Measurements from ENCODE around the gene IL10.
A peak's percentile ranks its signal among the peaks of the same experiment; 100 is the strongest.
"Not testable (repeated sequence)": the region's sequence is repeated elsewhere in the genome, so short reads cannot be mapped to it uniquely, and the experiment has no call there.

The IL10 gene

DNA sequence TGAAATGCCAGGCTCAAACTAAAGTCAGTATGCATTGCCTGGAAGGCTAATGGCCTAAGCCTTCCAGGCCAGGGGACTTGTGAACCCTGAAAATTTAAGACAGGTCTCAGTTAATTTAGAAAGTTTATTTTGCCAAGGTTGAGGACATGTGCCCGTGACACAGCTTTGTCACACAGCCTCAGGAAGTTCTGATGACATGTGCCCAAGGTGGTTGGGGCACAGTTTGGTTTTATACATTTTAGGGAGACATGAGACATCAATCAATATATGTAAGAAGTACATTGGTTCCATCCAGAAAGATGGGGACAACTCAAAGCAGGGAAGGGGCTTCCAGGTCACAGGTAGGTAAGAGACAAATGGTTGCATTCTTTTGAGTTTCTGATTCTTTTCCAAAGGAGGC is 6.5 kb downstream of the IL10 start:
- not testable (repeated sequence) for DNase-seq (ENCODE audit: low spot score)

GRCh38 chr1:206762741-206763364 is 9.4 kb downstream of the IL10 start:
- not testable (repeated sequence) for DNase-seq (ENCODE audit: low spot score)

DNA sequence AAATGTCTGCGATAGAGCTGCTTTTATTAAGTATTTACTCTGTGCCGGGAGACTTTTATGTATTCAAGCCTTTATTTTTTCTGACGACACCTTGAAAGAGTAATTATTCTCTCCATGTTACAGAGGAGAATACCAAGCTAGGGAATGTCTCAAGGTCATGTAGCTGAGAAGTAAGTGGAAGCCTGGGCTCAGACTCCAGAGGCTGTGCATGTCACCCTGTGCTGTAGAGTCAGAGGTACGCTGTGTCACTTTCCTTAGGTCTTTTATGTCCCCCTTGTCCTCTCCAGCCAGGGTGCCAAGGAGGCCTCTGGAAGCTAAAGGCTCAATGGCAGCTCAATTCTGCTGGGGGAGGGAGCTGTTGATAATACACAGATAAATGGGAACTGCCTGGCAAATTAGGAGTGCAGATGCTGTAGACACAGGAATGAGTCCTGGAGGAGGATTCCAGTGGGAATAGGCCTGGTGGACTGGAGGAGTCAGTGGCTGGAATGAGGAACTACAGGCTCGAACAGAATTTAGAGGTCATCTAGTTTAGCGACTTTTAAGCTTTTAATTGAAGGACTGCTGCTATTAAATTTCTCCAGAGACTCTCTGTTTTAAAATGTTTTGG is 11.0 kb downstream of the IL10 start:
- DNase-seq (ENCODE audit: low spot score) = peak; percentile 21

DNA sequence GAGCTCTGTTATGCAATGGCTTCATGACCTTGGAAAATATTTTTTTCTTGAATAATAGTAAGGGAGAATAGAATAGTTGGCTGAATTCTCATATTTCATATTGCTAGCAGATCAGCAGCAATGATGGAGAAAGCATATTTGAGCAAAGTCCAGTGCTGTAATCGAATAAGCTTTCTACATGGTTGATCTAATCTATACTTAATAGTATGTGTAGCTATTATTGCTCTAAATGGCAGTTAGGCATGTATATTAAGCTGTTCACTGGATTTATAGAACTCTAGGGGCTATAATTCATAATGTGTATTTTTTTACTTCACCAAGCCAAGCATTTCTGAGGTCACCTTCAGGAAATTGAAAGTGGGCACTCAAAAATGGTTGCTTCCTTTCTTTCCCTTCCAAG is 11.7 kb downstream of the IL10 start:
- DNase-seq (ENCODE audit: low spot score) = no peak

GRCh38 chr1:206757524-206758266 is 14.6 kb downstream of the IL10 start:
- DNase-seq (ENCODE audit: low spot score) = no peak

GRCh38 chr1:206754011-206754410 is 18.3 kb downstream of the IL10 start:
- DNase-seq (ENCODE audit: low spot score) = peak; percentile 73

- peak; percentile 47 for DNase-seq (ENCODE audit: low spot score)
Measured at GRCh38 chr1:206753141-206753540, 19.2 kb downstream of the IL10 start.

- DNase-seq (ENCODE audit: low spot score) = no peak
Measured at GRCh38 chr1:206752481-206752880, 19.8 kb downstream of the IL10 start.

- DNase-seq (ENCODE audit: low spot score) = no peak
Measured at GRCh38 chr1:206751891-206752290, 20.4 kb downstream of the IL10 start.

DNA sequence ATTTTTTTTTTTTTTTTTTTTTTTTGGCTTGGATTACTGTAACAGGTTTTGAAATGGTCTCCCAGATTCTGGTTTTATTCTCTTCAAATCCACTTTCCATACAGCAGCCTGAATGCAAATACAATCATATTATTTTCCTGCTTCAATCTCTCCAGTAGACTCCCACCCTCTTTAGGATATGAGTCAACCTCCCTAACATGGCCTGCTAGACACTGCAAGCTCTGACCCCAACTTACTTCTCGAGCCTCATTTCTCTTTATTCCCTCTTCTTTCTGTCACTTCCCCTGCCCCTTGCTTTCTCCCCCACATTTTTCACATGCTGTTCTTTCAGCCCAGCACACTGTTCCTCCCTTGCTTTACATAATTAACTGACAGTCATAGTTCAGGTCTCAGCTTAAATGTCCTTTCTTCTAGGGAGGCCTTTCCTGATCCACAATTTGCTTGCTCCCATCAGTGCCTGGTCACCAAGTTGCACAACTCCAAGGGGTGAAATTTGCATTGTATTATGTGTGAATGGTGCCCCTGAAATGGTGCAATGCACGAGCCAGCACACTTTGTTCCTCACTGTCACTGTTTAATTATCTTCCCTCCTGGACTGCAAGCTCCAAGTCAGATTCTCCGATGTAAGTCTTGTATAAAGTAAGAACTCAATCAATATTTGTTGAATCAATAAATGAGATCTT is 23.8 kb downstream of the IL10 start:
- no peak for DNase-seq (ENCODE audit: low spot score)

DNA sequence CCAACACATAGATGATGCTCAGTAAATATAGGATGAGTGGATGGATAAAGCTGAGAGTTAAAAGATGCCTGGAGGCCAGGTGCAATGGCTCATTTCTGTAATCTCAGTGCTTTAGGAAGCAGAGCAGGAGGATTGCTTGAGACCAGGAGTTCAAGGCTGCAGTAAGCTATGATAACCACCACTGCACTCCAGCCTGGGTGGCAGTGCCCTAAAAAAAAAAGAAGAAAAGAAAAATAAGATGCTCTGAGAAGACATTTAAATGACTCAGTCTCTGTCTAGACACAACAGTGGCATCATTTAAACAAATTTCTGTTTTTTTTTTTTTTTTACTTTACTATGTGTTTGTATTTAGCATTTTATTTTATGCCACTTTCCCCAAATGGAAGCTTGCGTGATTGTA is 27.0 kb downstream of the IL10 start:
- DNase-seq (ENCODE audit: low spot score) = no peak

GRCh38 chr1:206744683-206745082 is 27.6 kb downstream of the IL10 start:
- DNase-seq (ENCODE audit: low spot score) = no peak

DNA sequence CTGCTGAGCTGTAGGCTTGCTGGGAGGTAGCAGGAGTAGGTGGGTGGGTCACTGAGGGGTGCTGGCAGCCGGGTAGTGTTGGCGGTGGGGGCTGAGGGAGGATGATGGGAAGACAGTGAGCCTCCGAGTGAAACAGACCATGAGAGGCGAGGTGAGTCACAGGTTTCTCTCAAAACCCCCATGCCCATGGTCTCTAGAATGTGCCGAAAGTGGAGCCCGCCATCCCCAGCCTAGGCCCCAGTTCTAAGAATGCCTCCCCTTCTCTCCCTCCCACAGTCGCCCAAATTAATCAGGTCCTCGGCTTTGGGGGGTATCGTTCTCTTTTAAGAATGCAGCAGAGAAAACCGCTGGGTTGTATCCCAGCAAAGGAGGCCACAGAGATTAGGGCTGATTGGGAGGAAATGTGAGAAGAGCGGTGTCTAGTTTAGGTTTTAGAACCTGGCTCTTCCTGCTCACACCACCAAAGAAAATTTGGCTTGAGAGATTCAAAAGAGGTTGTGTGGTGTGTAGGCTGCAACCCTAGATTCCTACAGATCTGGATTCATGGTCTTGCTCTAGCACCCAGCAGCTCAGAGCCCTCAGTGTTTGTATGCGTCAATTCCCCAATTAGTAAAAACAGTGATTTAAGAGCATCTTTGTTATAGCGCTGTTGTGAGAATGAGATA is 29.4 kb downstream of the IL10 start:
- no peak for DNase-seq (ENCODE audit: low spot score)

DNA sequence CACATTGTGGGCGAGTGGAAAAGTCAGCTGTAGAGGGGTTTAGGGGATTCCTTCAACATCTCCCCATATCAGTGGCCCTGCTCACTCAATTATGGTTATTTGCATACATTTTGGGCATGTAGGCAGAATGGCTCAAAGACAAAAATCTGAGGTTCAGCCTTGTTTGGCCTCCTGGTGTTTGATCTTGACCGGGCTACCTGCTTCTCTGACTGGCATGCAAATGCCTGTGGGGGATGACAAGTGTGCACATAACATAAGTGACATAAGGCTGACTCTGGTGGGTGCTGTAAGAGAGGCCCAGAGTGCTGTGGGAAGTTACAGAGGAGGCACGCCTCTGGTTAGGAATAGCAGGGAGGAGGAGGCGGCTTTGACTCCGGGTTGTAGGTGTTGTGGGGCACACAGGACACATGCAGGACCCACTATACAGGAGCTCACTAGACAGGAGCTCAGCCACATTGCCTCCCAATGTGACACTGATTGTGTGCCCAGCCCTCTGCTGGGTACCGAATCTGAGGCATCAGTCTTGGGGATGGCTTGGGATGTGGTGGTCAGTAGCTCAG is 31.1 kb downstream of the IL10 start:
- DNase-seq (ENCODE audit: low spot score) = no peak

GRCh38 chr1:206739411-206740076 is 32.8 kb downstream of the IL10 start:
- DNase-seq (ENCODE audit: low spot score) = no peak

- peak; percentile 39 for DNase-seq (ENCODE audit: low spot score)
Measured at GRCh38 chr1:206738370-206739366, 33.6 kb downstream of the IL10 start.

GRCh38 chr1:206737729-206738201 is 34.5 kb downstream of the IL10 start:
- DNase-seq (ENCODE audit: low spot score) = no peak

DNA sequence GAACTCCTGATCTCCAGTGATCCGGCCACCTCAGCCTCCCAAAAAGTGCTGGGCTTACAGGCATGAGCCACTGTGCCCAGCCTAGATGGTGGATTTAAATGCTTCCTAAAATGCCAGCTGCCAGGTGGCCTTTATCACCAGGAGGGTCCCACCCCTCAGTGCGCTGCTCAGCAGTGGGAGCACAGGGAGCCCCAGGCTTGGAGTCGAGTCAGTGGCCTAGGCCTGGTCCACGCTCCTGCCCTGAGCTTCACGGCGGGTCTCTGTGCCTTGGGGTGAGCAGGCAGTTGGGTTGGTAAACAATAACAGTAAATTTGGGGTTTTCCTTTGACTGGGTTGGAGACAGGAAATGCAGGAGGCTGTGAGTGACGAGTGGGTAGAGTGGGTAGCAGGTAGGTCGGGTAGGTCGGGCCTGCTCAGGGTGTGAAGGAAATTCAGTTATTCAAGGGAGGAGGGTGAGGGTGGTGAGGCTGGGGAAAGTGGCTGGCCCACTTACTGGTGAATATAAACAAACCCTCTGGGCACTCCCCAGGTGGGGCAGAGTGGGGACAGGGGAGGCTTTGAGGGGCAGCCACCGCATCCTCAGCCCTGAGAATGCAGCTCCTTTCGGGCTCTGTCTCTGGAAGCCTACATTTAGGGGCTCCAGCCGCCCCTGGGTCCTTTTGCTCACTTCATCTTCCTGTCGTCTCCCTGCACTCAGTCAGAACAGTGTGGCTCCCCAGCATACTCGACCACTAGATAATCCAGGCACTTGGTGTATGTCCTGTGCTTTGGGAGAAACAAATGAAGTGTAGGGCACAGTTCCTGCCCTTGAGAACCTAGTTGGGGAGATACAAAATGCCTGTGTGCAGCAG is 35.2 kb downstream of the IL10 start:
- no peak for DNase-seq (ENCODE audit: low spot score)

DNA sequence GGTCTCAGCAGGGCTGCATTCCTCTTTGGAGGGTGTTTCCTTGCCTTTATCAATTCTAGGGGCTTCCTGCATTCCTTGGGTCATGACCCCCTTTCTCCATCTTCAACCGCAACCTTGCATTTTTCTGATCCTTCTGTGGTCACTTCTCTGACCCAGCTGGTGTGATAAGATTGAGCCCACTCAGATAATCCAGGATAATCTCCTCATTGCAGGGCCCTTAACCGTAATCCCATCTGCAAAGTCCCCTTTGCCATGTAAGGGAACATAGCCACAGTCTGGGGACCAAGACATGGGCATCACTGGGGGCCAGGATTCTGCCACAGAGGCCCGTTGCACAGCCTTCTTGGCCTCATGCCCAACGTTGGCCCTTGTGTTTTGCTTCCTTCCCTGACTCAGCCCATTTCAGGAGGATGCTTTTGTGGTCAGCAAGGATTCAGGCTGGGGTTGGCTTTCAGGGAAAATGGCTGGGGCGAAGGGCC is 36.7 kb downstream of the IL10 start:
- no peak for DNase-seq (ENCODE audit: low spot score)

All from GM03348 (cell line).